GM21723 (cell line): ENCODE data around the gene LRRK1.

ENCODE experiments used
- ATAC-seq: cut with Tn5 transposase; IDR thresholded peaks from one replicate; pipeline ENCODE4 v1.9.1; 2021; ENCODE audit warnings: mild to moderate bottlenecking, moderate library complexity; ENCODE audit not compliant: unreplicated experiment

Gene LRRK1

DNA sequence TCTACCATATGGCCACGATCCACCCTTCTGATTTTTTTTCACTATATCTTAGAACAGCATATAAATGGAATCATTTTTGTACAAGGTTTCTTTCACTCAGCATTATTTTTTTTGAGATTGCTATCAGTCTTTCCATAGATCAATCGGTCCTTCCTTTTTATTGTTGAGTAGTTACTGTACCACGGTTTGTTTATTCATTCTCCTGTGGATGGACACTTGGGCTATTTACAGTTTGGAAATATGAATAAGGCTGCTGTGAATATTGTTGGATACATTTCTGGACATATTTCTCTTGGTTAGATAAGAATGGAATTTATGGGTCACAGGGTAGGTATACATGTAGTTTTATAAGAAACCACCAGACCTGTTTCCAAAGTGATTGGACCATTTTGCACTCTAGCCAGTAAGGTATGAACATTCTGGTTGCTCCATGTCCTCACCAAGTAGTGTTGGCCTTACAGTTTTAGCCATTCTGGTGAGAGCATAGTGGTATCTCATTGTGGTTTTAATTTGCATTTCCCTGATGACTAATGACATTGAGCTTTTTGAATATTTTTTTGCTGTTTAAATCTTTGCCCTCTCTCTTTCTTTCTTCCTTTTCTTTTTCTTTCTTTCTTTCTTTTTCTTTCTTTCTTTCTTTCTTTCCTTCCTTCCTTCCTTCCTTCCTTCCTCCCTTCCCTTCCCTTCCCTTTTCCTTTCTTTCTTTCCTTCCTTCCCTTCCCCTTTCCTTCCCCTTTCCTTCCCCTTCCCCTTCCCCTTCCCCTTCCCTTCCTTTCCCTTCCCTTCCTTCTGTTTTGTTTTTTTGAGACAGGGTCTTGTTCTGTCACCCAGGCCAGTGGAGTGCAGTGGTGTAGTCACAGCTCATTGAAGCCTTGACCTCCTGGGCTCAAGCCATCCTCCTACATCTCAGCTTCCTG lies 49.2 kb downstream of the LRRK1 start:
- no peak for ATAC-seq

DNA sequence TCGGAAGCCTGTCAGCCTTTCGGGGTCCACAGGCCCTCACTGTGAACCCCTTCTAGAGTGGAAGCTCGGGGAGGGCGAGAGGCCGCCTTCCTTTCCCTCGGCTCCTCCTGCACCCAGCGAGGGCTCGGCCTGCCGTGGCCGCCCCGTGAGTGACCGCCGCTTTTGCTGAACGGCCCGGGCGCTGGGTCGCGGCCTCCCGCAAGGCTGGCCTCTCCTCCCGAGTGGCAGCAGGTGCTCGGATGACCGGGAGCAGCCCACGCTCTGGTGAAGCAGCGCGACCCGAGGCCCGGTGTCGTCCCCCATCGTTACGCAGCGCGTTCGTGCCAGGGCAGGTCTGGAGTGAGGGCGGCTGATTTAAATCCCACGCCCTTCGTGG lies 53.8 kb downstream of the LRRK1 start:
- ATAC-seq = no peak

DNA sequence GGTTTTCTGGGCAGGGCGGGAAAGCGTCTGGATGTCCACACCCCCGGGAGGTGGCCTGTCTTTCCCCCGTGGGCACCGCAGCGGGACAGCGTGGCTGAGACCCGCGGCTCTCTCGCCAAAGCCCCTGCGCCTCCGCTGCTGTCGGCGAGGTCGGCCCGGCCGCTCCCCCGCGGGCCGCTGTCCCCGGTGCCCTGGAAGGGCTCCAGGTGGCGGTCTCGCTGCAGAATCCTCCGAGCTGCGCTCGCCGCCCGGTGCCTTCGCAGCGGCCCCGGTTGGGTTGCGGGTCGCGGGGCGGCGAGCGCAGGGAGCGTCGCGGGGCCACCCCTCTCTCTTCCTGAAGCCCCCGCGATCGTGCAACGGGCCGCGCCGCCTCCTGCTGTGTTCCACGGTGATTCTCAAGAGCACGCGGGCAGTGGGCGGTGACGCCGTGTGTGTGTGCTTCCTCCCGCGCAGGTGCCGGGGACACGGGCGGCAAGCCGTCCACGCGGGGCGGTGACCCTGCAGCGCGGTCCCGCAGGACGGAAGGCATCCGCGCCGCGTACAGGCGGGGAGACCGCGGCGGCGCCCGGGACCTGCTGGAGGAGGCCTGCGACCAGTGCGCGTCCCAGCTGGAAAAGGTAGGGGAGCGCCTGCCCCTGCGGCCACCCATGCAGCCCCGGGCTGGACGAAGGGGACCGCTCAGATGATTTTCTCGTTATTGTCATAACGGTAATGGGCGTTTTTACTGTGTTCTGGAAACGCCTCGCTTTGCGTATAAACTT lies 54.4 kb downstream of the LRRK1 start:
- no peak for ATAC-seq

DNA sequence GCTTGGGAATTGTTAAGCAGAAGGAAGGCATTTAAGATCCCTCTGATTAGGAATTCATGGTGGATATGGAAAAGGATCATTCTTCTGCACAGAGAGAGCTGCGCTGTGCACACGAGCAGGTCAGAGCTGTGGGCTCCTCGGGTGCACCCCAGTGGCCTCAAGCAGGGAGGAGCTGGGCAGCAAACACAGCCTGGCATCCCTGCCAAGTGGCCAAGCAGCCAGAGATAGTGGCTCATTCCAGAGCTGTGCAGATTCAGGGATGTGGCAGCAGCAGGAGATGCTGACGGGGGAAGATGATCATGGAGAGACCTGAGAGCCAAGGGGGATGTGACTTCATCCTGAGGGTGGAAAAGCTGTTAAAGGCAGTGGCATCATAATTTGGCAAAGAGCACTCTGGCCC lies 55.9 kb downstream of the LRRK1 start:
- ATAC-seq = no peak

DNA sequence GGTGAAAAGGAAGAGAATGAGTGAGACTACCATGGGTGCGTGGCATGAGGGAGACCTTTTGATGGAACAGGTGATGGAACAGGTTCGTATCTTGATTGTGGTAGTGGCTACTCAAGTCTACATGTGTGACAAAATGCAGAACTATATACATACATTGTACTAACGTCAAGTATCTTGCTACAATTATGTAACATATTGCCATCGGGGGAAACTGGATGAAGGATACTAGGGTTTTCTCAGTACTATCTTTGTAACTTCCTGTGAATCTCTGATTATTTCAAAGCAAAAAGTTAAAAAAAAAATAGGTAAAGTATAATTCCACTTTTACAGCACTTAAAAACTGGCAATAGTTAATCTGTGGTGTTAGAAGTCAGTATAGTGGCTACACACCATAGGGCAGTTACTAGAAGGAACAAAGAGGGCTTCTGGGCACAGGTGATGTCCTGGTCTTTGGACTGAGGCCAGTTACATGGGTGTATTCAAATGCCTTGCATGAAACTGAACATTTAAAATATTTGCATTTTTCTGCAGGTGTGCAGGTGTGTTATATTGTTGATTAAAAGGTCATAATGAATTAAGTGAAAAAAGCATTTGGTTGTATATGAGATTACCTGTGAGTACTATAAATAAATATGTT lies 61.4 kb downstream of the LRRK1 start:
- ATAC-seq = no peak

DNA sequence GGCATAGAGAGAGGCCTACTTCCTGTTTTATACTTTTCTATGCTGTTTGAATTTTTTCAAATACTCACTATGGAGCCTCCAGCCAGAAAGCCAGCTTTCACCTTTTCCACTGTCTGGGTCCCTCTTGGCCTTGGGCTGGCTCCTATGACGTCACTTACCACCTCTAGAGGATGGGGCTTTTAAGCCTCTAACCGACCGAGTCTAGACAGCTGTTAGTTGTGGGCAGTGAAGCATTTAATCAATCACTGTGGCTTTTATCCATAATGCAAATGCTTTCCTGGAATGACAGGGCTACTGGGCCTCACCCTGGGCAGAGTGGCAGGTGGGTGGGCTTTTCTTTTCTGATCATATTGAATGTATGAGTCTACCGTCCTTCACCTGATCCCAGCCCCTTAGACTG lies 61.9 kb downstream of the LRRK1 start:
- no peak for ATAC-seq

DNA sequence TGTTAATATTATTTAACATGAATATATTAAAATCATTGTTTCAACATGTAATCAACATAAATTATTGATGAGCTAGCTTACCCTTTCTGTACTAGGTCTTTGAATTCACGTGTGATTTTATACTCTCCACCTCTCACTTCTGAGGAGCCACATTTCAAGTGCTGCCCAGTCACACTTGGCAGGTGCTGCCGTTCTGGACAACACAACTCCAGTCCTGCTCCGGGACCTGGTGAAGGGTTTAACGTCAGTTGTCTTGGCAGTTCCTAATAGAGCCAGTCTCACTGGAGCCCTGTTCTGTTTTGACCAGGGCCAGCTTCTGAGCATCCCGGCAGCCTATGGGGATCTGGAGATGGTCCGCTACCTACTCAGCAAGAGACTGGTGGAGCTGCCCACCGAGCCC lies 64.1 kb downstream of the LRRK1 start:
- no peak for ATAC-seq

DNA sequence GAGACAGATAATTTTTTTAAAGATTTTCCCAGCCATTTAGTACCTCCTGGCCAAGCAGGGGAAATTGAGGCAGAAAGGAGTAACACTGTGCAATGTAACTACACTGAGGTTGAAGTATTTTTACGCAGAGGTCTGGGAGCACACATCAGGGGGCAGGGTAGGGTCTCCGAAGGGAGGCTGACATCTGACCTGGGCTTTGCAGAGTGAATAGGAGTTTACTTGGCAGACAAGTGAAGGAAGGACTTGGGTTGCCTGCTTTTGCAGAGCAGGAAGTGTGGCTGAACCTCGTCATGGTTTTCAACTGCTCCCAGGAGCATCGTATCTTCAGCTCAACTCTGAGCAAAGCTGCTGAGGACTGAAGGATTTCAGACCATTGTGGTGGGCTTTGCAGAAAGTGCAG lies 66.2 kb downstream of the LRRK1 start:
- no peak for ATAC-seq

DNA sequence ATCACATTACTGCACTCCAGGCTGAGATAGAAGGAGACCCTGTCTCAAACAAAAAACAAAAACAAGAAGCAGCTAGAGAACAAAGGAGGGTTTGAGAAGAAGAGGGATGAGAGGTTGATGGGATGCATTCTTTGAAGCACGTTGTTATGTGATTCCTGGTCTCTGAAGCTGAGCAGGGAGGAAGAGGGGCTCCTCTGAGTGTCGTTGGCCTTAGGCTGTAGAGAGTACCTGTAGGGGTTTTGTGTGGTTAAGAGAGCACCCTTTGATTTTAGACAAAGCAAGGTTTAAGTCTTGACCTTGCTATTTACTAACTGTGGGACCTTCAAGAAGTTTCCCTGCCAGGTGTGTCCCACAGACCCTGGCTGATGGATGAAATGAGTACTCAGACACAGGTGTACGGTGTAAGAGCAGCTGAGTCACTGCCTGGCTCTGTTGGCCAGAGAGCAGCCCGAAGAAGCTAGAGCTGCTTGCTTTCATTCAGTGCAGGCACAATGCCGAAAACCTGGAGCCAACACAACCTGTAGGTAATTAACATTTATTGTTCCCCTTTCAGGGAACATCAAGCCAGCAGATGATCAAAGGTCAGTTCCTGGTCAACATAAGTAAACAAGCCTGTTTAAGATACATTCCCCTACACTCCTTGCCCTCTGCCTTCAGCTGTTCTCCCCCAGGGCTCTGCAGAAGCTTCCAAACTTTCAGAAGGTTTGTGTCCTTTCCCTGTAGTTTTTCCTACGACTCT lies 67.2 kb downstream of the LRRK1 start:
- ATAC-seq = no peak

DNA sequence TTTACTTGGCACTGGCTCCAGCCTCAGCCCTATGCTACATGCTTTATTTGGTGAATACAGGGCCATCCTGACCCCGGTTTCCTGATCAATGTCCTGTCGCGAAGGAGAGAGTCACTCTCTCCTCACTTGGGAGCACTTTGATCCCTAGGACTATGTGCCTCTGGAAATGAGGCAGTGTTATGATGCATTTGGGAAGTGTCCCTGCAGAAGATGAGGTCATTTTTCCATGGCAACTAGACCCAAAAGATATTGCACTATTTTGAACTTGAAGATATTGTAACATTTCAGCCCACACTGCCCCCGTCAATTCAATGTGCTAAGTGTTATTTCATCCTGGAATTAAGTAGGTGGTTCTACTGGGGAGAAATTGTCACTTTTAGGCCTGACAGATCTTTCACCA lies 68.0 kb downstream of the LRRK1 start:
- no peak for ATAC-seq

DNA sequence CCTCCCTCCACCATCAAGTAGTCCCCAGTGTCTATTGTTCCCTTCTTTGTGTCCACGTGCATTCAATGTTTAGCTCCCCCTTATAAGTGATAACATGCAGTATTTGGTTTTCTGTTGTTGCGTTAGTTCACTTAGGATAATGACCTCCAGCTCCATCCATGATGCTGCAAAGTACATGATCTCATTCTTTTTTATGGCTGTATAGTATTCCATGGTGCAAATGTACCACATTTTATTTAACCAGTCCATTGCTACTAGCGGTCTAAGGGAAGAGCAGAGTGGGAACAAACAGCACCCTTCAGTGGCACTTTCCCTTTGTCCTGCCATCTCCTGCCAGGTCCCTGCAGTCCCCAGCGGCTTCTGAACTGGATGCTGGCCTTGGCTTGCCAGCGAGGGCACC lies 69.1 kb downstream of the LRRK1 start:
- no peak for ATAC-seq

DNA sequence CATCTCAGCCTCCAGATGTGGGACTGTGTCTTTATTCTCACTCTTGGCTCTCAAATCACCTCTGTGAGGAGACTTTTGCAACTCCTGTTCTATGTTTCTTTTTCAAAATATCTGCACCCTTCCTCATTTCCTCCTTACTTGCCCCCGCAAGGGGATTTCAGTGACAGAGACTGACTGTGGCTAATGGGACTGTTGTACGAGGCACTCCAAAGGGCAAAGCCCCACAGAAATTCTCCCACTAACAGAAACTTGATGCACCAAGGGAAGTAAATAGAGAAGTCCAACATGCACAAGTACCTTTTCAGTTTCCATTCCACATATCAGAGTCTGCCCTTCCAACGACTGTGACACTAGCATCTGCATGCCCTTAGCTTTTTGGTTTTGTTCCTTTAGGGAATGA lies 69.7 kb downstream of the LRRK1 start:
- ATAC-seq = no peak

DNA sequence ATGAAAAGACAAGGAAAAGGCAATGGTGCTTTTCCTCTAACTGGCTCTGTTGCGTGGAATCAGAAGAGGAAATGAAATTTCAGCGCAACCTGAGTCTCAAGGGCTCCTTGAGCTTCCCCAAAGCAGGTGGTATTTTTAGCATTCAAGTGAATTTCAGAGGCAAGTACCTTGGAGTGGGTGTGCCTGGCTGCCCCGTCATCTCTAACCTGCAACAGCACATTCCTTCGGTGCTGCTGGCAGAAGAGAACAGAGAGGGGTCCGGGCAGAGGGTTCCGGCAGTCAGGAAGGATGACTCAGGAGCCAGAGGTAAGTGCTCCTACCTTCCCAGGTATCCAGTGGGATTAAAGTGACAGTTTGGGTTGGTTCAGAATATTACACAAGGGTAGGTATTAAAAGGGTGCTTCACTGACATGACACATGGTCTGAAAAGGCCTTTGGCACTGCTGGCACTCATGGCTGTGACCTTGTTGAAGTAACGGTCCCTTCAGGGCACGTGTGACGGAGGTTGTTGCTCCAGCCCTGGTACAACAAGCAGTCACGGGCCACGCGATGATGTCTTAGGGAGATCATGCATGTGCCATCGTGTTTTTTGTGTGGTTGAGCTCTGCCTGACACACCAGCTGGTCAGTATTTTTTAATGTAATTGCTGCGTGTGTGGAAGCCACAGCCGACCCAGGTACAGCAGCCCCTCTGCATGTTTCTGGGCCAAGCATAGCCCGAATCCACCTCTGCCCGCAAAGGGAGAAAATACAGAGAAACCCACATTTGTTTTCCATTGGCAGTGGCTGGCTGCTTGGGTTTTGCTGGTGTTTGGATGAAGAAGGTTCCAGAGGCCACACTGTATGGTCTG lies 75.7 kb downstream of the LRRK1 start:
- no peak for ATAC-seq

DNA sequence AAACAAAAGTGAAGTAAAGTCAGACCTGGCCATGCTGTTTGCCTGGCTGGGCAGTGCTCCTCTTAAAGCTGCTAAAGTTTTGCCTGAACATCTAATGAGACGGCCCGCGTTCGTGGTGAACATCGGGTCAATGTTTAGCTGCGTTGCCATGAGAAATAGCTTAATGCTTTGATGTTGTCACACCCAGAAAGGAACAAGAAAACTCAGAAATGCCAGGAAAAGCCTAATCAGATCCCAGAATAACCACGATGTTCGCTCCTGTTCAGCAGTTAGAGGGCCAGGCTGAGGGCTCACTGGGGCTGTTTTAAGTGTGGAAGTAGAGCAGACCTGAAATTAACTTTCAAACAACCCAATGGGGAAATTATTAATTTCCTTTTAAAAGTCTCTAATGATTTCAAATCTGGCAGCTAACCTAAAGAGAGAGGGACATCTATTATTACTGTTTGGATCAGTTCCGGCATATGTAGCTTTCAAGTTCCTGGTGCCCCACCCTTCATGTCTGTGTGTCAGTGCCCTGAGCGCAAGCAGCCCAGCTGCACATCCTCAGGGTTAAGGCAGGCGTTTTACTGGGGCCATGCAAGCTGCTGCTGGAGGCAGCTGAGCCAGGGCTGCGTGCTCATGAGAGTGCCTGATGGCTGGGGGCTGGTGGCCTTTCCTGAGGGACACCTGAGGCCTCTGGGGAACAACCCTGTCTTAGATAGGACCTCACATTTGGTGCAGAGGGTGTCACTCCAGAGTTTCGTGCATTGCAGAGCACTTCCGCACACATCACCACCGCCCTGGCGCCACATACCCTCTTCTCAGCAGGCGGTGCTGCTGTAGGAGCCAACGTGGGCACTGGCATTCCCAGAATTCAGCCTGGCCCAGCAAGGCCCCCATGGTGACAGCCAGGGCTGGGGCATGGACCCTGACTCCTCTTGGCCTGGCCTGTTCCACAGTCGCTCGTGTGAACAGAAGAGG lies 76.6 kb downstream of the LRRK1 start:
- no peak for ATAC-seq

DNA sequence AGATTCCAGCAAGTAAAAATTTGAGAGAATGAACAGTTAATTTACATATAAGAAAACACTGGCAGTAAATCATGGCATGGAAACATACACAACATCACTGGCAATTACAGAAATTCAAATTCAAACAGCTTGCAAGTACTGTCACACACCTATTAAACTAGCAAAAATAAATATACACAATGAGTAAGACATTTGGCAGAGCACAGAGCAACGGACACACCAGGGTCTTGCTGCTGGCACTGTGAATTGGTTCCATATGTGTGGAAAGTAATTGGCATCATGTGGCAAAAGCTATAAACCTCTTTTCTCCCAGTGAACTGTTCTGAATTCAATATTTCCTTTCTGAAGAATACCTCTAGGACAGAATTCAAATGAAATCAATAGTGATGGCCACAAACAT lies 78.3 kb downstream of the LRRK1 start:
- no peak for ATAC-seq

DNA sequence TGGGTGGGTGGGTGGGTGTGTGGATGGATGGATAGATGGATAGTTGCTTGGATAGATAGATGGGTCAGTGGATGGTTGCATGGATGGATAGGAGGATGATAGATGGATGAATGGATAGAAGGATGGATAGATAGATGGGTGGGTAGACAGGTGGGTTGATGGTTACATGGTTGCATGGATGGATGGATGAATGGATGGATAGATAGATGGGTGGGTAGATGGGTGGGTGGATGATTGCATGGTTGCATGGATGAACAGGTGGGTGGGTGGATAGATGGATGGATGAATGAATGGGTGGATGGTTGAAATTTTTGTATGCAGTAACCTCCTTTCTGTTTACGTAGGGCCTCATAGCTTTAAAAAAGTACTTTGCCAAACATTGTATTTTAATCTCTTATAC lies 79.5 kb downstream of the LRRK1 start:
- ATAC-seq = no peak

DNA sequence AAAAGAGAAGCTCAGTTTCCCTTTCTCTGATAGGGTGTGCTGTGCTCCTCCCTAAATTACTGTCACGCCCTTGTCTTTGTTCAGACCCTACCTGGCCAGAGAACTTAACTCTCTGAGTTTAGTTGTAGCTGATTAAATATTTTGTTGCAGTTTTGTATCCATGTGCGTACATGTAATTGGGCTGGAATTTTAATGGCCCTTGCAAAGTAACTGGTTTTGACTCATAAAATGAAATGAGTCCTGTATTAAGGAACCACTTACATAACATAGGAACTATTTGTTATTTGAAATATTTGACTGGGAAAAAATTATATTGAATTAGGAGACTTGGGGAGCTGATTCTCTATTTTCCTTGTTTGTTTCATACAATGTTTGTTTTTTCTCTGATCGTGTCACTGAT lies 80.2 kb downstream of the LRRK1 start:
- ATAC-seq = no peak

DNA sequence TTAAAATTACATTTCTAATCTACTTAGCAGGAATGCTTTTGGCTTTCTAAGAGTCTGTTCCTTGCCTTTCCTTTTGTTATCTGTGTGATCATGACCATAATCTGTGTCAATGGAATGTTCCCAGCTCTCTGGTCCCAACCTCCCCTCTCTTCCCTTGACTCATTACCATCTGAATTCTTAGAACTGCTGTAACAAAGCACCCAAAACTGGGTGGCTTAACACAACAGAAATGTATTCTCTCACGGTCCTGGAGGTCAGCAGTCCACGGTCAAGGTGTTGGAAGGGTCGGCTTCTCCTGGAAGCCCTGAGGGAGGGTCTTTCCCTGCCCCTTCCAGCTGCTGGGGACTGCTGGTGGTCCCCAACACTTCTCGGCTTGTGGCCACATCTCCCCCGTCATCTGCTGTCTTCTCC lies 81.1 kb downstream of the LRRK1 start:
- no peak for ATAC-seq

DNA sequence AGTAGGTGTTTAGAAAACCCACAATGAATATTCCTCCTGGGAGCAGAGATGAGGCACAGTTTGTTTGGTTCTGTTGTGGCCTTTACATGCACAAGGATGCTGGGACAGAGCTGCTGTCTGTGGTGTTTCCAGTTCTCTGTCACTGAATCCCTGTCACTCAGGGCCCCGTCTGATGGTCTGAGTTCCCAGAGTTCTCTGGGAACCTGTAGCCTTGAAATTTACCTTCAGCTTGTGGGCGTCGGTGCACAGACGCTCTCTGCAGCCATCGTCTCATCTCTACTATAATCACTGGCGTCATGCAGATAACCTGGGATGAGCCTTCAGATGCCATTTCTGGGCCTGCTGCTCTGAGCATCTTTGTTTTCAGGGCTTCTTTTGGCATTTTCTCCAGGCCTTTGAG lies 81.9 kb downstream of the LRRK1 start:
- ATAC-seq = no peak
